ENCODE data around the gene FARP1. TPM values are rescaled to one million over a fixed set of nuclear protein-coding genes. Genes with fewer than 3 reads are reported as not detected.

FARP1 gene
- total and polyA plus RNA-seq, 2 of the 8 experiments (the other 6 are each of a cell fraction or from before 2014, with no cell fraction given) = 24.7 to 104 TPM

DNA sequence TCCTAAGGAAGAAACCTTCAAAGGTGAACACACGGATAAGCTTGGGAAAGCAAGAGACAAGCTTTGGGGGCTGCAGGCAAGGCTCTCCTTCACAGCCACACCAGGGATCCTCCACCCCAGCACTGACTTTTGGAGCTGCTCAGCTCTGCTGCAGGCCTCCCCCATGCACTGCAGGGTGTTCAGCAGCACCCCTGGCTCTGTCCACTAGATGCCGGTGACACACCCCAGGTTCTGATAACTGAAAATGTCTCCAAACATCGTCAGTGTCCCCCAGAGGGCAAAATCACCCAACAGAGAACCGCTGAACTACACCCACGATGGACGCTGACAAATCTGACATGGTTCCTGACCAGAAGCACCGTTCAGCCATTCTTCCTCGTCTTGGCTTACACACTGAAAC, 343.5 kb downstream of the FARP1 start:
- no peak overlapping the region for H2AK5ac ChIP-seq (ENCODE audit: low read depth, low read length)
- WGBS, 2 experiments (ENCODE audit: extremely low coverage in 1 of 2, insufficient coverage in 1 of 2, insufficient read length in 1 of 2, insufficient replicate concordance in 2 of 2, low coverage in 1 of 2, low lambda C conversion rate in 2 of 2, missing lambda C conversion rate in 1 of 2) = 91% methylated on average over 8 of the region's 8 CpGs; no CpG with 5 or more reads in 1 of the 2 experiments
- peaks cover 17 to 99% of the 10 kb centered on the region in 2 experiments for H3K79me2 ChIP-seq (ENCODE audit: control insufficient read depth in 1 of 2, insufficient read depth in 2 of 2, low read length in 2 of 2)
- no peak overlapping the region for H3K56ac ChIP-seq (replicated peaks; ENCODE audit: insufficient read length, low read depth, low read length)
- no peak overlapping the region for H3K18ac ChIP-seq (ENCODE audit: extremely low read depth, low read length)
- ChIA-PET CTCF (ENCODE audit: partially characterized antibody) (interaction anchor here (0.8 to 5.9 kb wide), 9 partner anchors 9 to 187 kb away, joined by 3 to 32 read pairs (median 3); no protein-coding TSS in a partner anchor), POLR2A (ENCODE audit: partially characterized antibody) (interaction anchor here (0.9 to 3.5 kb wide), 4 partner anchors 10 to 86 kb away, joined by 3 to 18 read pairs (median 7); no protein-coding TSS in a partner anchor)
- H3K36me3 ChIP-seq (ENCODE audit: control insufficient read depth in 2 of 4, insufficient read depth in 4 of 4, low read length in 3 of 4) = peaks cover 0 to 2% (median 0%) of the 10 kb centered on the region in 4 experiments; a peak in 1 of 8 replicates
- H3K9me3 ChIP-seq (ENCODE audit: insufficient read depth in 2 of 2, low read depth in 1 of 2, low read length in 1 of 2) = no peaks in the 10 kb centered on the region
- H4K8ac ChIP-seq (ENCODE audit: extremely low read depth, insufficient read depth, low read length) = no peak overlapping the region
- TF ChIP-seq SP1 (IDR thresholded peaks at IDR 0.05; ENCODE audit: low read depth, low read length) (no peak), EZH2 (IDR thresholded peaks at IDR 0.05; ENCODE audit: low read depth, low read length, severe bottlenecking) (no peak)
- TF ChIP-seq, protein P1, sequence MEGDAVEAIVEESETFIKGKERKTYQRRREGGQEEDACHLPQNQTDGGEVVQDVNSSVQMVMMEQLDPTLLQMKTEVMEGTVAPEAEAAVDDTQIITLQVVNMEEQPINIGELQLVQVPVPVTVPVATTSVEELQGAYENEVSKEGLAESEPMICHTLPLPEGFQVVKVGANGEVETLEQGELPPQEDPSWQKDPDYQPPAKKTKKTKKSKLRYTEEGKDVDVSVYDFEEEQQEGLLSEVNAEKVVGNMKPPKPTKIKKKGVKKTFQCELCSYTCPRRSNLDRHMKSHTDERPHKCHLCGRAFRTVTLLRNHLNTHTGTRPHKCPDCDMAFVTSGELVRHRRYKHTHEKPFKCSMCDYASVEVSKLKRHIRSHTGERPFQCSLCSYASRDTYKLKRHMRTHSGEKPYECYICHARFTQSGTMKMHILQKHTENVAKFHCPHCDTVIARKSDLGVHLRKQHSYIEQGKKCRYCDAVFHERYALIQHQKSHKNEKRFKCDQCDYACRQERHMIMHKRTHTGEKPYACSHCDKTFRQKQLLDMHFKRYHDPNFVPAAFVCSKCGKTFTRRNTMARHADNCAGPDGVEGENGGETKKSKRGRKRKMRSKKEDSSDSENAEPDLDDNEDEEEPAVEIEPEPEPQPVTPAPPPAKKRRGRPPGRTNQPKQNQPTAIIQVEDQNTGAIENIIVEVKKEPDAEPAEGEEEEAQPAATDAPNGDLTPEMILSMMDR (IDR thresholded peaks at IDR 0.05; ENCODE audit: control extremely low read depth in 1 of 3, insufficient read depth in 1 of 3, low read depth in 1 of 3, low read length in 3 of 3) = 0 out of 4 replicates have a peak, but pooled peaks of 1 of the 3 experiments have one; percentile 10
- no peak overlapping the region for H3K4me3 ChIP-seq (ENCODE audit: extremely low read depth in 1 of 4, insufficient read depth in 2 of 4, low read depth in 3 of 4, low read length in 4 of 4)
- no peak overlapping the region for H2BK5ac ChIP-seq (ENCODE audit: low read depth, low read length)
- no peak overlapping the region for H3K9ac ChIP-seq (replicated peaks in 1 of 4; ENCODE audit: extremely low read depth in 1 of 4, low read depth in 3 of 4, low read length in 3 of 4)
- no peak overlapping the region for H4K91ac ChIP-seq (replicated peaks; ENCODE audit: insufficient read length, low read length)
- no peaks in the 10 kb centered on the region for H3K27me3 ChIP-seq (replicated peaks in 1 of 4; ENCODE audit: control insufficient read depth in 3 of 4, extremely low read depth in 1 of 4, insufficient read depth in 3 of 4, low read length in 3 of 4)
- H4K5ac ChIP-seq (ENCODE audit: insufficient read length, low read depth, low read length) = no peak overlapping the region
- no peak overlapping the region for H3K27ac ChIP-seq (ENCODE audit: low read depth, low read length)
- H2BK20ac ChIP-seq (ENCODE audit: low read length) = no peak overlapping the region
- H3K4me2 ChIP-seq (ENCODE audit: insufficient read depth in 1 of 2, low read depth in 2 of 2, low read length in 2 of 2) = no peak overlapping the region
- no peak overlapping the region for H3K23ac ChIP-seq (ENCODE audit: insufficient read length)
- no peak overlapping the region for H2BK12ac ChIP-seq (ENCODE audit: low read depth, low read length)
- peaks cover 17% of the 10 kb centered on the region for H3K79me1 ChIP-seq (ENCODE audit: low read depth, low read length)
- FAIRE-seq (no peak), DNase-seq (ENCODE audit: low read depth in 1 of 2, low spot score in 2 of 2) (no peak)
- no peak overlapping the region for H2AFZ ChIP-seq (ENCODE audit: low read length)
- no peaks in the 10 kb centered on the region for H3K23me2 ChIP-seq (ENCODE audit: low read depth, low read length)
- no peak overlapping the region for H2BK120ac ChIP-seq (replicated peaks; ENCODE audit: low read depth, low read length)
- H2BK15ac ChIP-seq (ENCODE audit: low read length) = no peak overlapping the region
- peaks cover 34 to 39% of the 10 kb centered on the region in 2 experiments for H4K20me1 ChIP-seq (replicated peaks in 1 of 2; ENCODE audit: control insufficient read depth in 1 of 2, insufficient read depth in 2 of 2, low read length in 2 of 2)
- H3K4ac ChIP-seq (replicated peaks; ENCODE audit: insufficient read length, low read depth, low read length) = no peak overlapping the region
- peaks cover 15 to 47% (median 38%) of the 10 kb centered on the region in 4 experiments for H3K4me1 ChIP-seq (replicated peaks in 1 of 4; ENCODE audit: control insufficient read depth in 3 of 4, insufficient read depth in 4 of 4, low read length in 3 of 4)
- no peak overlapping the region for H3K14ac ChIP-seq (ENCODE audit: insufficient read length)

All from H1 (cell line).